SKM-1 treated with dmso at 0.1 percent for 144 hours (cell line): ENCODE measurements around the gene CLTA.
"Not testable (repeated sequence)": the region's sequence is repeated elsewhere in the genome, so short reads cannot be mapped to it uniquely, and the experiment has no call there.

ENCODE experiments used
- DNase-seq: peaks from one replicate; lab custom pipeline; 2025; ENCODE audit not compliant: unreplicated experiment; lab: John Stamatoyannopoulos, UW

The CLTA gene

DNA sequence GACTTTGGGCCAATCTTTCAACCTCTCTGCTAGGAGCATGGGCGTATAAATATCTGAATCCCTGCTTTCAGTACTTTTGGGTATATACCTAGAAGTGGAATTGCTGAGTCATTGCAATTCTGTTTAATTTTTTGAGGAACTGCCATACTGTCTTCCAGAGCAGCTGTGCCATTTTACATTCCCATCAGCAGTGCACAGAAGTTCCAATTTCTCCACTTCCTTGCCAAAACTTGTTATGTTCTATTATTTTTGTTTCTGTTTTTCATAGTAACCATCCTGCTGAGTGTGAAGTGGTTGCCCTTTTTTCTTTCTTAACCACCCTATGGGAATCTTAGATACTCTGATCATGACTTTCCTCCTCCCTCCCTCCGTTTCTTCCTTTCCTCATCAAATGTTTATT, 32.6 kb upstream of the CLTA start:
- no peak for DNase-seq

- DNase-seq = no peak
Observed at GRCh38 chr9:36158917-36159316, 31.8 kb upstream of the CLTA start.

- DNase-seq = not testable (repeated sequence)
Observed at GRCh38 chr9:36159509-36159908, 31.2 kb upstream of the CLTA start.

DNA sequence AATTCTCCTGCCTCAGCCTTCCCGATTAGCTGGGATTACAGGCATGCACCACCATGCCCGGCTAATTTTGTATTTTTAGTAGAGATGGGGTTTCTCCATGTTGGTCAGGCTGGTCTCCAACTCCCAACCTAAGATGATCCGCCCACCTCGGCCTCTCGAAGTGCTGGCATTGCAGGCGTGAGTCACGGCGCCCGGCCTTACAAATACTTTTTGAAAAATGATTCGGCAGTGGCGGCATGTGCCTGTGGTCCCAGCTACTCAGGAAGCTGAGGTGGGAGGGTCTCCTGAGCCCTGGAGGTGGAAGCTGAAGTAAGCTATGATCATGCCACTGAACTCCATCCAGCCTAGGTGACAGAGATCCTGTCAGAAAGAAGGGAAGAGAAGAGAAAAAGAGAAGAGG, 30.6 kb upstream of the CLTA start:
- DNase-seq = not testable (repeated sequence)

GRCh38 chr9:36161187-36161586, 29.5 kb upstream of the CLTA start:
- DNase-seq = no peak

- no peak for DNase-seq
Observed at GRCh38 chr9:36162211-36162738, 28.4 kb upstream of the CLTA start.

DNA sequence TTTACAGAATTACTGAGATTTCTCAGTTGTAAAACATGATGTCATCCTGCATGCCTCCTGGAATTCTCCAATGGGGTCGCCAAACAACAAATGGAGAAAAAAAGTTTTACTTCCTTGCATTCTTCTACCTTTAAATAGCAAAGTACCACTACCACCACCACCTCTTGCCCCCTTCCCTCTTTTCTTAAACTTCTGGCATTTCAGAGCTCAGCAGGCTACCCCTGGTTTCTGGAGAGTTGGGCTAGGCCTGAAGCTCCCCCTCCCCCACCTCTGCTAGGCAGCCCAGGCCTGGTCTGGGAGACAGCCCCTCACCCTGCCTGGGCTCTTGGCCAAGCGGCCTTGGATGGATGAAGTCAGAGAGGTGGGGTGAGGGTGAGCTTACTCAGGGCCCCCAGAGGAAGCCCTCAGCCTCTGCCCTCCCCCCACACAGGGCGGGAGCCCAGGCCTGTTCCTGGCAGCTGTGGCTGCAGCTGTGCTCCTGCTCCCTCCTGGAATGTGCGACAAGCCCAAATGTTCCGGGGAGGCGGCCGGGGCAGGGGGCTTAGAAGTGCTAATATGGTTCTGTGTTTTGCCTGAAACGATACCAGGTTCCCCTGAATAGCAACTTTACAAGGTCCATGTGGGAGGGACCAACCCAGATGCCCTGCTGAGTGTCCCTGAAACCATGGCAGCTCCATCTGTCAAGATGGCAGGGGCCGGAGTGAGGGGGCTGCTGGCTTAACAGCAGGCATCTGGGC, 27.5 kb upstream of the CLTA start:
- no peak for DNase-seq

DNA sequence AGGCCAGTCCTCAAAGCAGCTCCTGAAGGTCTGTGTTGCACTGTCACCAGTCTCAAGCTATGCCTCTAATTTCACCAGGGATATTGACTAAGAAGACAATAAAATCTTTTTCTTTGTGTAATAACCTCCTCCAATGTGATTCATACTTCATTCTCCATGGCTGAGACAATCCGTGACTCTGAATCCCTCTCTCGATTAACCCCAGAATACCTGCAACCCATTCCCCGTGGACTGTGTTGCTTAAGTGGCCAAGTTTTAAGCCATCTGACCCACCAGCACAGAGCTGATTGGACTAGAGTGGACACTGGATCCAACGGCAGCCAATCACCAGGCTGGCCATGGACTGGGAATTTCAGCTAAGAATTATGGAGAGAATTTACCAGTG, 26.9 kb upstream of the CLTA start:
- DNase-seq = no peak

DNA sequence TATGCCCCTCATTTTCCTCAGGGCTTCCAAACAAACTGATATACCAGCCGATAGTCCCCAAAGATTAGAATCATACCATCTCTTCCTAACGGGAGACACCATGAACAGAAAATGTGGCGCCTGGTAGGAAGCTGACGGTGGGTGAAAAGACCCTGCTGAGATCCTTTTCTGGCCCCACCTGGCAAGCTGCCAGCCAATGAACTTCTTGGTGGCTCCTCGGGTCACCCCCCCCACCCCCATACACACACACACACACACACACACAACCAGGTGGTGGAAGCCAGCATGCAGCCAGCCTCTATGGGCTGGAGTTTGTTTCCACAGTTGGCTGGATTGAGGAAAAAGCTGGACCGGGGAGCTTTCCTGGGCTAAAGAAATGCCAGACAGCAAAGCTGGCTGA, 26.3 kb upstream of the CLTA start:
- no peak for DNase-seq

DNA sequence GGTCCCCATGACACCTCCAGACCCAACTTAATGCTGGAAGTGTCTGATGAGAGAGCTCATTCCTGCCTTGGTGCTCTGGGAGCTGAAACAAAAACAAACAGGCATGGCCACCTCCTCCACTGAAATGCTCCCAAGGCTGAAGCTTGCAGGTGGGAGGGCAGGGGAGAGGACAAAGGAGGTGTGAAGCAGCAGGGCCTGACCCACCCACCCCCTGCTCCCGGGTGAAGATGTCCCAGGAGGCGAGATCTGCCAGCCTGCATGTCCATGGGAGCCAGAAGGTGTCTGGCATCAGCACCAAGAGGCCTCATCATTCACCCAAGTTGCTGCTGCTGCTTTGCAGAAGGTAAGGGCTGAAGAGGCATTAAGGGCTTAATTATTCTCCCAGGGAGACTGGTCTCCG, 25.7 kb upstream of the CLTA start:
- DNase-seq = no peak

DNA sequence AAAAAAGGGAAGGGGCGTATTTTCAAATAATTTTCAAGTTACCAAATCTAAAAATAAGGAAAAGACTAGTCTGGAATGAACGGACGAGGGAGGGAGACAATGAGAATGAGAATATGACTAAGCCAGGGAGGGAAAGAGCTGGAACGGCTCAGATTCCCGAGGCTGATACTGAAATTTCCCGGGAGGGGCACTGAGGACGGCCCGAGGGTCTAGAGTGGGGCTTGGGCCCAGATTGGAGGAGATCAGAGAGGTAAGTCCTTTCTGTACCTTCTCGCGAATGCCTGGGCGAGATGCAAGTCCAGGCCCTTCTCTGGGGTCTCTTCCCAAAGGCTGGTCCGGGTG, 24.9 kb upstream of the CLTA start:
- DNase-seq = no peak

GRCh38 chr9:36166168-36166927, 24.4 kb upstream of the CLTA start:
- DNase-seq = peak; percentile 86

- DNase-seq = no peak
Observed at GRCh38 chr9:36169166-36169565, 21.6 kb upstream of the CLTA start, which contains the start of gene CCIN. Gene CCIN (plus strand): TSS chr9:36169388. CDS start chr9:36169503, 115 bp downstream.

DNA sequence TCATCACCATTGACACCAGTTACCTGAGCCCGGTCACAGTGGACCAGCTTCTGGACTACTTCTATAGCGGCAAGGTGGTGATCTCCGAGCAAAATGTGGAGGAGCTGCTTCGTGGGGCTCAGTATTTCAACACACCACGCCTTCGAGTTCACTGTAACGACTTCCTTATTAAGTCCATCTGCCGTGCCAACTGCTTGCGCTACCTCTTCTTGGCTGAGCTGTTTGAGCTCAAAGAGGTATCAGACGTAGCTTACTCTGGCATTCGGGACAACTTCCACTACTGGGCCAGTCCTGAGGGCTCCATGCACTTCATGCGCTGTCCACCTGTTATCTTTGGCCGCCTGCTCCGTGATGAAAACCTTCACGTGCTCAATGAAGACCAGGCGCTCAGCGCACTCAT, 21.0 kb upstream of the CLTA start:
- peak; percentile 27 for DNase-seq

DNA sequence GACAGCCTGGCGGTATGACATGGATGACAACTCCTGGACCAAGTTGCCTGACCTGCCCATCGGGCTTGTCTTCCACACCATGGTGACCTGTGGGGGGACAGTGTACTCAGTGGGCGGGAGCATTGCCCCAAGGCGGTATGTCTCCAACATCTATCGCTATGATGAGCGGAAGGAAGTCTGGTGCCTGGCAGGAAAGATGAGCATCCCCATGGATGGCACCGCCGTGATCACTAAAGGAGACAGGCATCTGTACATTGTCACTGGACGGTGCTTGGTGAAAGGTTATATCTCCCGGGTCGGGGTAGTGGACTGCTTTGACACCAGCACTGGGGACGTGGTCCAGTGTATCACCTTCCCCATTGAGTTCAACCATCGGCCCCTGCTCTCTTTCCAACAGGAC, 20.2 kb upstream of the CLTA start:
- DNase-seq = no peak

DNA sequence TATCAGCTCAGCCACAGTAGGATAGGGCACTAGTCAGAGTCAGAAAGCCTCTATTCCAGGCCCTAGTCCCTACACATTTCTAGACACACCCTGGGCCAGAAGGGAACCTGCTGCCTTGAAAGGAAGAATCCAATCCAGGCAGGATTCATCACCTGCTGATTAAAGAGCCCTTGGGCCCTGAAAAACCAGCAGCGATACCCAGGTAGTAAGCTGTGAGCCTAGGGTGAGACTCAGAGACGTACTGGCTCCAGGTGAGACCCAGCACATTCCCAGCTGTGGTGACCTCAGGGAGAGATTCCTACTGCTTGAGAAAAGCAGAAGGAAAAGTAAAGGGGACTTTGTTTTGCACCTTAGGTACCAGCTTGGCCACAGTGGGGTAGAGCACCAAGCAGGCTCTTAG, 16.9 kb upstream of the CLTA start:
- no peak for DNase-seq

DNA sequence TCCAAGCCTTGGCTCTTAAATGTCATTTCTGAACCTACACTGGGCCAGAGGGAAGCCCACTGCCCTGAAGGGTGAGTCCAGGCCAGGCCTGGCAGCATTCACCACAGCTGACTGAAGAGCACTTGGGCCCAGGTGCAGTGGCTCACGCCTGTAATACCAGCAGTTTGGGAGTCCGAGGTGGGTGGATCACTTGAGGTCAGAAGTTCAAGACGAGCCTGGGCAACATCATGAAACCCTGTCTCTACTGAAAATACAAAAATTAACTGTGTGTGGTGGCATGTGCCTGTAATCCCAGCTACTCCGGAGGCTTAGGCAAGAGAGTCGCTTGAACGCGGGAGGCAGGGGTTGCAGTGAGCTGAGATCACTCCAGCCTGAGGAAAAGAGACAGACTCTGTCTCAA, 16.4 kb upstream of the CLTA start:
- no peak for DNase-seq

- DNase-seq = no peak
Observed at GRCh38 chr9:36174731-36175130, 16.0 kb upstream of the CLTA start.

- DNase-seq = not testable (repeated sequence)
Observed at GRCh38 chr9:36175209-36175608, 15.5 kb upstream of the CLTA start.

DNA sequence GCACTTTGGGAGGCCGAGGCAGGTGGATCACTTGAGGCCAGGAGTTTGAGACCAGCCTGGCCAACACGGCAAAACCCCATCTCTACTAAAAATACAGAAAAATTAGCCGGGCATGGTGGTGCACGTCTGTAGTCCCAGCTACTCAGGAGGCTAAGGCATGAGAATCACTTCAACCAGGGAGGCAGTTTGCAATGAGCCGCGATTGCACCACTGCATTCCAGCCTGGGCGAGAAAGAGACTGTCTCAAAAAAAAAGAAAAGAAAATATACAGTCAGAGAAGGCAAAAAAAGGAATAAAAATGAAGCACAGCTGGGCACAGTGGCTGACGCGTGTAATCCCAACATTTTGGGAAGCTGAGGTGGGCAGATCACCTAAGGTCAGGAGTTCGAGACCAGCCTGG, 14.2 kb upstream of the CLTA start:
- DNase-seq = not testable (repeated sequence)

DNA sequence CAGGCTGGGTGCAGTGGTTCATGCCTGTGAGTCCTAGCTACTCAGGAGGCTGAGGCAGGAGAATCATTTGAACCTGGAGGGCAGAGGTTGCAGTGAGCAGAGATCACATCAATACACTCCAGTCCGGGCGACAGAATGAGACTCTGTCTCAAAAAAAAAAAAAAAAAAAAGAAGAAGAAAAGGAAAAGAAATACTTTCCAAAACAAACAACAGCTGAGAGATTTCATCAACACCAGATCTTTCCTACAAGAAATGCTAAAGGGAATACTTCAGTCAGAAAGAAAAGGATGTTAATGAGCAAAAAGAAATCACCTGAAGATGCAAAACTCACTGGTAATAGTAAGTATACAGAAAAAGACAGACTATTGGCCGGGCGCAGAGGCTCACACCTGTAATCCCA, 13.2 kb upstream of the CLTA start:
- no peak for DNase-seq

GRCh38 chr9:36180243-36180642, 10.5 kb upstream of the CLTA start:
- DNase-seq = not testable (repeated sequence)
